Brain microvascular endothelial cell (primary cell): ENCODE data around the gene MYD88.

ENCODE experiments used
- DNase-seq: peaks from one replicate; pipeline ENCODE4 v3.0.0-alpha.2; 2020
- H3K27ac ChIP-seq: fragments of 250-450 bp; sonication (Bioruptor Pico); 2 replicates; pipeline ENCODE4 v1.5.1; 2020; ENCODE audit warnings: mild to moderate bottlenecking, moderate library complexity
- H3K27me3 ChIP-seq: fragments of 250-450 bp; sonication (Bioruptor Pico); replicated peaks from 2 replicates; pipeline ENCODE4 v1.5.1; 2020; ENCODE audit warnings: mild to moderate bottlenecking
- H3K36me3 ChIP-seq: fragments of 250-450 bp; sonication (Bioruptor Pico); replicated peaks from 2 replicates; pipeline ENCODE4 v1.5.1; 2020; ENCODE audit warnings: mild to moderate bottlenecking
- H3K4me3 ChIP-seq: 2 replicates; pipeline ENCODE4 v1.5.1; 2011; ENCODE audit warnings: low read depth, mild to moderate bottlenecking, control low read depth, low read length, moderate library complexity
- in situ Hi-C: cut with HindIII; loops from 2 replicates; pipeline ENCODE4 v1.10.0; 2017; ENCODE audit warnings: low sequenced_read_pairs, low pct_ligation_motif_present
- TF ChIP-seq, protein P1 (sequence below): IDR thresholded peaks from 2 replicates; pipeline ENCODE4 v1.5.1; 2011; ENCODE audit warnings: low read depth, mild to moderate bottlenecking, moderate library complexity, low read length, control low read depth, inconsistent platforms; ENCODE audit errors: missing control alignments

MYD88 gene

DNA sequence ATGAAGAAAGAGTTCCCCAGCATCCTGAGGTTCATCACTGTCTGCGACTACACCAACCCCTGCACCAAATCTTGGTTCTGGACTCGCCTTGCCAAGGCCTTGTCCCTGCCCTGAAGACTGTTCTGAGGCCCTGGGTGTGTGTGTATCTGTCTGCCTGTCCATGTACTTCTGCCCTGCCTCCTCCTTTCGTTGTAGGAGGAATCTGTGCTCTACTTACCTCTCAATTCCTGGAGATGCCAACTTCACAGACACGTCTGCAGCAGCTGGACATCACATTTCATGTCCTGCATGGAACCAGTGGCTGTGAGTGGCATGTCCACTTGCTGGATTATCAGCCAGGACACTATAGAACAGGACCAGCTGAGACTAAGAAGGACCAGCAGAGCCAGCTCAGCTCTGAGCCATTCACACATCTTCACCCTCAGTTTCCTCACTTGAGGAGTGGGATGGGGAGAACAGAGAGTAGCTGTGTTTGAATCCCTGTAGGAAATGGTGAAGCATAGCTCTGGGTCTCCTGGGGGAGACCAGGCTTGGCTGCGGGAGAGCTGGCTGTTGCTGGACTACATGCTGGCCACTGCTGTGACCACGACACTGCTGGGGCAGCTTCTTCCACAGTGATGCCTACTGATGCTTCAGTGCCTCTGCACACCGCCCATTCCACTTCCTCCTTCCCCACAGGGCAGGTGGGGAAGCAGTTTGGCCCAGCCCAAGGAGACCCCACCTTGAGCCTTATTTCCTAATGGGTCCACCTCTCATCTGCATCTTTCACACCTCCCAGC is 2.9 kb downstream of the MYD88 start:
- Histone ChIP-seq H3K36me3 (peaks cover 2% of the 10 kb centered on the region), H3K27me3 (no peaks in the 10 kb centered on the region), H3K27ac (no peak overlapping the region), H3K4me3 (no peak overlapping the region)
- no peak for DNase-seq
- TF ChIP-seq, protein P1, sequence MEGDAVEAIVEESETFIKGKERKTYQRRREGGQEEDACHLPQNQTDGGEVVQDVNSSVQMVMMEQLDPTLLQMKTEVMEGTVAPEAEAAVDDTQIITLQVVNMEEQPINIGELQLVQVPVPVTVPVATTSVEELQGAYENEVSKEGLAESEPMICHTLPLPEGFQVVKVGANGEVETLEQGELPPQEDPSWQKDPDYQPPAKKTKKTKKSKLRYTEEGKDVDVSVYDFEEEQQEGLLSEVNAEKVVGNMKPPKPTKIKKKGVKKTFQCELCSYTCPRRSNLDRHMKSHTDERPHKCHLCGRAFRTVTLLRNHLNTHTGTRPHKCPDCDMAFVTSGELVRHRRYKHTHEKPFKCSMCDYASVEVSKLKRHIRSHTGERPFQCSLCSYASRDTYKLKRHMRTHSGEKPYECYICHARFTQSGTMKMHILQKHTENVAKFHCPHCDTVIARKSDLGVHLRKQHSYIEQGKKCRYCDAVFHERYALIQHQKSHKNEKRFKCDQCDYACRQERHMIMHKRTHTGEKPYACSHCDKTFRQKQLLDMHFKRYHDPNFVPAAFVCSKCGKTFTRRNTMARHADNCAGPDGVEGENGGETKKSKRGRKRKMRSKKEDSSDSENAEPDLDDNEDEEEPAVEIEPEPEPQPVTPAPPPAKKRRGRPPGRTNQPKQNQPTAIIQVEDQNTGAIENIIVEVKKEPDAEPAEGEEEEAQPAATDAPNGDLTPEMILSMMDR = no peak
- in situ Hi-C loops = no loop called here

DNA sequence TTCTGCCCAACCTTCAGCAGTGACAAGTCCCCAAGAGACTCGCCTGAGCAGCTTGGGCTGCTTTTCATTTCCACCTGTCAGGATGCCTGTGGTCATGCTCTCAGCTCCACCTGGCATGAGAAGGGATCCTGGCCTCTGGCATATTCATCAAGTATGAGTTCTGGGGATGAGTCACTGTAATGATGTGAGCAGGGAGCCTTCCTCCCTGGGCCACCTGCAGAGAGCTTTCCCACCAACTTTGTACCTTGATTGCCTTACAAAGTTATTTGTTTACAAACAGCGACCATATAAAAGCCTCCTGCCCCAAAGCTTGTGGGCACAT is 3.5 kb downstream of the MYD88 start:
- TF ChIP-seq, protein P1 = no peak
- Histone ChIP-seq H3K4me3 (no peak overlapping the region), H3K27ac (no peak overlapping the region), H3K27me3 (no peaks in the 10 kb centered on the region), H3K36me3 (peaks cover 2% of the 10 kb centered on the region)
- DNase-seq = no peak
- in situ Hi-C loops = no loop called here

DNA sequence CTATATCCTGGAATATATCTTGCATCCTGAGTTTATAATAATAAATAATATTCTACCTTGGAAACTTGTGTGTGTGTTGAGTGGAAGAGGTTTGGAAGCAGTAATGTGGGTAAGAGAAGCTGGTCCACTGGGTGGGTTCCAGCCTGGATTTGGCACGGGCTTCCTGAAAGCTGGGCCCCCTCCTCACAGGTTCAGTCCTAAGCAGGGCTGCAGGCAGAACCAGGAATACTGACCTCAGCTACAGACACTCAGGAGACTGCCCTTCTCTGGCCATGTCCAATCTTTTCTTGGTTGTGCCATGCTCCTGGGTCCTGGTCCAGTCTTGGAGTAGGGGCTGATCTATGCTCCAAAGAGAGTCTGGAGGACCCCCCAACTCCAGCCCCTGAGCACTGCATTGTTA is 4.5 kb downstream of the MYD88 start:
- TF ChIP-seq, protein P1 = no peak
- H3K36me3 ChIP-seq = peaks cover 2% of the 10 kb centered on the region
- H3K27ac ChIP-seq = no peak overlapping the region
- no peaks in the 10 kb centered on the region for H3K27me3 ChIP-seq
- H3K4me3 ChIP-seq = no peak overlapping the region
- in situ Hi-C loops = no loop called here
- no peak for DNase-seq

DNA sequence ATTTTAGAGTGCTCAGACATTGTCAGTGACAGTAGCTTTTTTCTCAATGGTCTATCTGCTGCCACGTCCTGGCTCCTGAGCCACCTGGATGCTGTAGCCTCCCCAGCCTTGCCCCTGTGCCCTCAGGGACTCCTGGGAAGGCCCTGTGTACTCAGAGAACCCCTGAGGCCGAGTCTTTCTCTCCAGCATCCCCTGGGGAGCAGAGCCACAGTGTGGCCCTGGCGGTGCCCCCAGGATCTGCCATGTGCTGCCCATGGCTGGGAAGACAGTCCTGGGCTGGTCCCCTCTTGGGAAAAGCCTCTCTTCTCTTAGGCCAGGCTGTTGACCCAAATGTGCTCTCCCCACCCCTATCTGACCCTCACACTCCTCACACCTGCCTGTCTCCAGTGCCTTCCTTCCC is 5.0 kb downstream of the MYD88 start:
- Histone ChIP-seq H3K36me3 (peaks cover 2% of the 10 kb centered on the region), H3K4me3 (no peak overlapping the region), H3K27ac (no peak overlapping the region), H3K27me3 (no peaks in the 10 kb centered on the region)
- TF ChIP-seq, protein P1 = no peak
- in situ Hi-C loops = no loop called here
- no peak for DNase-seq

DNA sequence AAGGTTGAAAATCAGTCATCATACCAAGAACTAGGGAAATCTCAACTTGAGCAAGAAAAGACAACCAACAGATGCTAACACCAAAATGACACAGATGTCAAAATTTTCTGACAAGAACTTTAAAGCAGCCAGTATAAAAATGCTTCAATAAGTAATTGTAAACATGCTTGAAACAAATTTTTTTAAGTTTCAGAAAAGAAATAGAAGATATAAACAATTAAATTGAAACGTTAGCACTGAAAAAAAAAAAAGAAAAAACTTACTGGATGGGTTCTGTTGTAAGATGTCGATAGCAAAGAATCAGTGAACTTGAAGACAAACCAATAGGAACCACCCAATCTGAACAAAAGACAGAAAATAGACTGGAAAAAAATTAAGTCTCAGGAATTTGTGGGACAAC is 8.0 kb downstream of the MYD88 start:
- TF ChIP-seq, protein P1 = no peak
- in situ Hi-C loops = no loop called here
- H3K4me3 ChIP-seq = no peak overlapping the region
- no peak overlapping the region for H3K27ac ChIP-seq
- DNase-seq = no peak
- H3K36me3 ChIP-seq = no peaks in the 10 kb centered on the region
- no peaks in the 10 kb centered on the region for H3K27me3 ChIP-seq

DNA sequence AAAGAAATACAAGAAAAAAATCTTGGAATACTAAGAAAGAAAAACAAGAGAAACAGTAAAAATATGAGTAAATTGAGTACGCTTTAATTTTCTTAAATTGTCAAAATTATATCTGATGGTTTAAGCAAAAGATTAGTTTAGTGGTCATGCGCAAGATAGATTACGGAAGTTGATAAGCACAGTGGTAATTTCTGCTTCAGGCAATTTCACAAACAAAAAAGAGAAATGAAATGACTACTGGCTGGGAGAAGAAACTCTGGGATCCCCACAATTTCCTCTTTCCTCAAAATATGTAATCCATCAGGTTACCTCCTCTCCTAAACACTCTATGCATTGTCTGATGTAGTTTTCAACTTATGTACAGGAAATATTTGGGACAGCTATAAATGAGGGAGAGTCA is 9.0 kb downstream of the MYD88 start:
- no peak overlapping the region for H3K4me3 ChIP-seq
- TF ChIP-seq, protein P1 = no peak
- no peak for DNase-seq
- no peaks in the 10 kb centered on the region for H3K36me3 ChIP-seq
- in situ Hi-C loops = no loop called here
- H3K27me3 ChIP-seq = no peaks in the 10 kb centered on the region
- H3K27ac ChIP-seq = no peak overlapping the region
